Hepatocyte (in vitro differentiated cells): ENCODE measurements around the gene MSANTD1. TPM values are rescaled to one million over a fixed set of nuclear protein-coding genes. Genes with fewer than 3 reads are reported as not detected.

ENCODE experiments used
- DNase-seq: peaks from one replicate; pipeline ENCODE4 v3.0.0-alpha.2; 2016; ENCODE audit warnings: low spot score
- H2AFZ ChIP-seq: fragments of 200-600 bp; sonication (generic); 2 replicates; pipeline ENCODE4 v1.6.0; 2016; ENCODE audit warnings: antibody characterized with exemption, mild to moderate bottlenecking
- H3K27ac ChIP-seq: fragments of 200-600 bp; sonication (generic); 2 replicates; pipeline ENCODE4 v1.5.1; 2016; ENCODE audit warnings: mild to moderate bottlenecking
- H3K27me3 ChIP-seq: fragments of 200-600 bp; sonication (generic); 2 replicates; pipeline ENCODE4 v1.6.1; 2016
- H3K36me3 ChIP-seq: fragments of 200-600 bp; sonication (generic); replicated peaks from 2 replicates; pipeline ENCODE4 v1.5.1; 2016; ENCODE audit warnings: low read depth; ENCODE audit not compliant: insufficient read depth
- H3K4me1 ChIP-seq: fragments of 200-600 bp; sonication (generic); 2 replicates; pipeline ENCODE4 v1.5.1; 2016; ENCODE audit warnings: mild to moderate bottlenecking, moderate library complexity; ENCODE audit not compliant: insufficient read depth
- H3K4me2 ChIP-seq: fragments of 200-600 bp; sonication (generic); 2 replicates; pipeline ENCODE4 v1.6.0; 2016
- H3K4me3 ChIP-seq: fragments of 200-600 bp; sonication (generic); 2 replicates; pipeline ENCODE4 v1.5.1; 2016; ENCODE audit warnings: mild to moderate bottlenecking
- H3K79me2 ChIP-seq: fragments of 200-600 bp; sonication (generic); 2 replicates; pipeline ENCODE4 v1.6.0; 2017; ENCODE audit warnings: mild to moderate bottlenecking
- H3K9me2 ChIP-seq: fragments of 200-600 bp; sonication (generic); replicated peaks from 2 replicates; pipeline ENCODE4 v1.6.0; 2017; ENCODE audit warnings: mild to moderate bottlenecking; ENCODE audit not compliant: insufficient read depth
- H3K9me3 ChIP-seq: fragments of 200-600 bp; sonication (generic); 2 replicates; pipeline ENCODE4 v1.5.1; 2016; ENCODE audit warnings: low read depth, mild to moderate bottlenecking
- H4K20me1 ChIP-seq: fragments of 200-600 bp; sonication (generic); 2 replicates; pipeline ENCODE4 v1.6.0; 2016; ENCODE audit warnings: mild to moderate bottlenecking; ENCODE audit not compliant: insufficient read depth, poor library complexity, severe bottlenecking
- EZH2 ChIP-seq: fragments of 200-600 bp; sonication (generic); IDR thresholded peaks from 2 replicates; pipeline ENCODE4 v1.6.1; 2016; ENCODE audit warnings: antibody characterized with exemption, mild to moderate bottlenecking, borderline replicate concordance
- EZH2phosphoT487 ChIP-seq: fragments of 200-600 bp; sonication (generic); IDR thresholded peaks from one replicate; pipeline ENCODE4 v1.6.1; 2018; ENCODE audit warnings: antibody characterized with exemption, mild to moderate bottlenecking, low read depth, moderate library complexity; ENCODE audit not compliant: unreplicated experiment, severe bottlenecking
- WGBS: methylation state at CpG from one replicate; pipeline ENCODE4 v1.1.6; 2016; ENCODE audit warnings: low lambda C conversion rate; ENCODE audit errors: missing lambda C conversion rate; 5-methylcytosine and 5-hydroxymethylcytosine counted together
- polyA plus RNA-seq: library from polyadenylated mRNA; unstranded; fragments of >200 nt; fragmentation: Nextera tagmentation; extraction: Ambion mirVana; gene quantifications from 2 replicates; pipeline ENCODE4 v1.2.1, GENCODE V29; 2016
- total RNA-seq: library from RNA; depleted of rRNA; stranded (reverse); fragments of >200 nt; gene quantifications from 2 replicates; pipeline ENCODE4 v1.2.3, GENCODE V29; 2014
- TF ChIP-seq, protein P1 (sequence below): fragments of 200-600 bp; sonication (generic); IDR thresholded peaks from 2 replicates; pipeline ENCODE4 v1.5.1; 2016; ENCODE audit warnings: antibody characterized with exemption, mild to moderate bottlenecking; ENCODE audit not compliant: poor library complexity

MSANTD1 gene
- total and polyA plus RNA-seq, 2 experiments from 2014 or later, result 0.51 to 0.57 TPM

DNA sequence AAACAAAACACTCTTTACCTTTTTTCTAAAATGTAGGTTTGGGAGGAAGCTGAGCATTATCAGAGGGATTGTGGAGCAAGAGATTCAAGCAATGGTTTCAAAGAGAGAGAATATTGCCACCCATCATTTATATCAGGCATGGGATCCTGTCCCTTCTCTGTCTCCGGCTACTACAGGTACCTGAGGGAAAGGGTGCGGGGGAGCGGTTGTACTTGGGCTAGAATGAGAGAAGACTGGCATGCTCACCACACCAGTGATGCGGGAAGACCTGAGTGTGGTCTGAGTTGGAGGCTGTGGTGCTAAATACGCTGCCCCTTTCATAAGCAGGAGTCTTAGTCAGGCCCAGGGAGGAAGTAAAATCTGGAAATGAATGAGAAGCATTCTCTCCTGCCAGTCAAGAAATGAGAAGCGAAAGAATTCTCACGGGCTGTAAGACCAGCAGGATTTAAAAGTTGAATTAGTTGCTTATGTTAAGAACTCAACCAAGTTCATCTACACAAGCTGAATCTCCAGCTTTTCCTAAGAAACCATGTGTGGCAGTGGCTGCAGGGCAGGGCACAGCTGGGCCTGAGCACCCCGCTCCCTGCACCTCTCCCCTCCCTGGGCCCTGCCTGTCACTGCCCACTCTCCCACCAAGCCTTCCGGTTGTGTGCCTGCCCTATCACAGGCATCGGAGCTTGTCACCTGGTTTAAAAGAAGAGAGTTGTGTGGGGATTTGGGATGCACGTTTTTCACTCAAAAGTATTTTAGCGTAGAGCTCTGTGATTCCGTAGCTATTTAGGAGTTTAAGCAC lies 24.8 kb upstream of the MSANTD1 start:
- no peak for DNase-seq
- H3K4me2 ChIP-seq, result no peak overlapping the region
- no peaks in the 10 kb centered on the region for H3K79me2 ChIP-seq
- H3K9me3 ChIP-seq, result no peaks in the 10 kb centered on the region
- H3K4me3 ChIP-seq, result no peak overlapping the region
- H3K27ac ChIP-seq, result no peak overlapping the region
- H2AFZ ChIP-seq, result no peak overlapping the region
- H4K20me1 ChIP-seq, result no peaks in the 10 kb centered on the region
- H3K27me3 ChIP-seq, result no peaks in the 10 kb centered on the region
- H3K36me3 ChIP-seq, result no peaks in the 10 kb centered on the region
- no peaks in the 10 kb centered on the region for H3K4me1 ChIP-seq
- WGBS, result 94% methylated on average over 13 of the region's 13 CpGs
- H3K9me2 ChIP-seq, result no peaks in the 10 kb centered on the region
- no peak for TF ChIP-seq EZH2phosphoT487
- no peak for TF ChIP-seq EZH2
- TF ChIP-seq, protein P1, sequence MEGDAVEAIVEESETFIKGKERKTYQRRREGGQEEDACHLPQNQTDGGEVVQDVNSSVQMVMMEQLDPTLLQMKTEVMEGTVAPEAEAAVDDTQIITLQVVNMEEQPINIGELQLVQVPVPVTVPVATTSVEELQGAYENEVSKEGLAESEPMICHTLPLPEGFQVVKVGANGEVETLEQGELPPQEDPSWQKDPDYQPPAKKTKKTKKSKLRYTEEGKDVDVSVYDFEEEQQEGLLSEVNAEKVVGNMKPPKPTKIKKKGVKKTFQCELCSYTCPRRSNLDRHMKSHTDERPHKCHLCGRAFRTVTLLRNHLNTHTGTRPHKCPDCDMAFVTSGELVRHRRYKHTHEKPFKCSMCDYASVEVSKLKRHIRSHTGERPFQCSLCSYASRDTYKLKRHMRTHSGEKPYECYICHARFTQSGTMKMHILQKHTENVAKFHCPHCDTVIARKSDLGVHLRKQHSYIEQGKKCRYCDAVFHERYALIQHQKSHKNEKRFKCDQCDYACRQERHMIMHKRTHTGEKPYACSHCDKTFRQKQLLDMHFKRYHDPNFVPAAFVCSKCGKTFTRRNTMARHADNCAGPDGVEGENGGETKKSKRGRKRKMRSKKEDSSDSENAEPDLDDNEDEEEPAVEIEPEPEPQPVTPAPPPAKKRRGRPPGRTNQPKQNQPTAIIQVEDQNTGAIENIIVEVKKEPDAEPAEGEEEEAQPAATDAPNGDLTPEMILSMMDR, result no peak

DNA sequence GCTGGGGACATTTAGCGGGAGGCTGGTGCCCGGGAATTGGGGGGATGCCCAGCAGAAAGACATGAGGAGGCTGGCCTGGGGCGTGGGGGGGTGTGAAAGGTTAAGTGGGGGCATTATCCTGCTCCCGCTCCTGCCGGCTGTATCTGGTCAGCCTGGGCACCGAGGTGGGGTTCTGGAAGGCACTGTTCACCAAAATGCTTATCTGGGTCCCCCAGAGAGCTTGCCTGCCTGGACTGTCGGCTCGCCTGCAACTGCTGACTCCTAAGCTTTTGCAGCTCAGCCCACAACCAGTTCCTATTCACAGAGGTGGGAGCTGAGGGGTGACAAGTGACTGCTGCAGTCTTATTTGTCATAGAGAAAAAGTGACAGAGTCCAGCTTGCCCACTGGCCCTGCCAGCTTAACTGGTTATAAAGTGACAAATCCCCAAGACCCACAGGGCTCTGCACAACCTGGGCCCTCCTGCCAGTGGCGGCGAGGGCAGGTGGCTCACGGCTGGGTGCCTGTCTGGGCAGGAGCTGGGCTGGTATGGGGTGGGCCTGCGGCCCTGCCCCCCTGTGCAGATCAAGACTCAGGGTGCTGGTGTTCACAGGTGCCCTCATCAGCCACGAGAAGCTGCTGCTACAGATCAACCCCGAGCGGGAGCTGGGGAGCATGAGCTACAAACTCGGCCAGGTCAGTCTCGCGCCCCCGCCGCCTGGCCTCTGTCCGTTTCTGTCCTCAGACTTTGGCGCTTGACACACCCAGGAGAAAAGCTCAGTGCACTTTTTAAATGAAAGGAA lies 23.7 kb upstream of the MSANTD1 start:
- Histone ChIP-seq H3K79me2 (no peaks in the 10 kb centered on the region), H3K4me3 (no peak overlapping the region), H4K20me1 (no peaks in the 10 kb centered on the region), H3K36me3 (no peaks in the 10 kb centered on the region), H2AFZ (no peak overlapping the region), H3K9me2 (no peaks in the 10 kb centered on the region), H3K9me3 (no peaks in the 10 kb centered on the region), H3K4me2 (no peak overlapping the region), H3K4me1 (no peaks in the 10 kb centered on the region), H3K27me3 (no peaks in the 10 kb centered on the region), H3K27ac (no peak overlapping the region)
- DNase-seq, result no peak
- WGBS, result 95% methylated on average over 22 of the region's 22 CpGs
- TF ChIP-seq EZH2, result no peak

DNA sequence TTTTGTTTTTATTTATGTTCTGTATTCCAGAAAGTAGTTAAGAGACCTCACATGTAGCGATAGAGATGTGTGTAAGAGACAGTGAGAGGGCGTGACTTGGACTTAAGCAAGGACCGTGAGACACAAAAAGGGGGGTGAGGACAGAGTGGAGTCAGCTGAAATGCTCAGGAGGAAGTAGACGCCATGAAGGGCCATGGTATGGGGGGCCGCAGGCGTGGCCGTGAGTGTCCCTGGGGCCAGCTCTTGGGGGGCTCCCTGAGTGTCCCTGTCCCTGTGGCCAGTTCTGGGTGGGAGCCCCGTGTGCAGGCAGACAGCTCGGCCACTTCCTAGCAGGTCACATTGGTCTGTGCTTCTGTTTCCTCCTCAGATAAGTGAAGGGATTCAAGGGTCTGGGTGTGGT lies 23.0 kb upstream of the MSANTD1 start:
- Histone ChIP-seq H3K9me2 (no peaks in the 10 kb centered on the region), H3K9me3 (no peaks in the 10 kb centered on the region), H3K4me1 (no peaks in the 10 kb centered on the region), H3K27me3 (no peaks in the 10 kb centered on the region), H3K27ac (no peak overlapping the region), H3K4me2 (no peak overlapping the region), H3K36me3 (no peaks in the 10 kb centered on the region), H3K4me3 (no peak overlapping the region), H2AFZ (no peak overlapping the region), H4K20me1 (no peaks in the 10 kb centered on the region), H3K79me2 (no peaks in the 10 kb centered on the region)
- TF ChIP-seq EZH2phosphoT487 (no peak), EZH2 (no peak)
- TF ChIP-seq, protein P1, result no peak
- no peak for DNase-seq
- WGBS, result 95% methylated on average over 9 of the region's 9 CpGs

DNA sequence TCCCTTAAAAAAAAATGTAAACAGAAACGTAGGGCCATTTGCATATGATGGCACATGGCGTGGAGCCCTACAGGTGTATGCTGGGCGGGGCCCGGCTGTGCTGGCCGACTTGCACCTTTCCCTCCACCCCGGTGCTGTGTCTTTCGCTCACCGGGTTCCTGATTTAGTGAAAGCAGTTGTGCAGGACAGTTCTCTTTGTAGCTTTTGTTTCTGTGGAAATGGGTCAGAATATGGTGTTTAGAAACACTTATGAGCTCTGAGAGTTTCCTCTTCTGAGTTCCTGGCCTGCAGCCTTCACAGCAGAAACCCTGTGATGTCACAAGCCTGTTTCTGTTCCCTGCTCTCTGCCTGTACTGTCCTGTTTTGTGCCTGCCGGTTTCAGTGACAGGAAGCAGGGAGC lies 22.5 kb upstream of the MSANTD1 start:
- DNase-seq, result no peak
- TF ChIP-seq EZH2 (no peak), EZH2phosphoT487 (no peak)
- TF ChIP-seq, protein P1, result no peak
- no peak overlapping the region for H3K27ac ChIP-seq
- H3K9me2 ChIP-seq, result no peaks in the 10 kb centered on the region
- no peak overlapping the region for H3K4me2 ChIP-seq
- no peaks in the 10 kb centered on the region for H3K4me1 ChIP-seq
- no peaks in the 10 kb centered on the region for H3K79me2 ChIP-seq
- 90% methylated on average over 9 of the region's 9 CpGs for WGBS
- H3K27me3 ChIP-seq, result no peaks in the 10 kb centered on the region
- H3K36me3 ChIP-seq, result no peaks in the 10 kb centered on the region
- no peak overlapping the region for H2AFZ ChIP-seq
- no peaks in the 10 kb centered on the region for H3K9me3 ChIP-seq
- H4K20me1 ChIP-seq, result no peaks in the 10 kb centered on the region
- H3K4me3 ChIP-seq, result no peak overlapping the region
